ENCODE measurements around the gene ERO1B.
"Not testable (repeated sequence)": the region's sequence is repeated elsewhere in the genome, so short reads cannot be mapped to it uniquely, and the experiment has no call there.

Gene ERO1B

DNA sequence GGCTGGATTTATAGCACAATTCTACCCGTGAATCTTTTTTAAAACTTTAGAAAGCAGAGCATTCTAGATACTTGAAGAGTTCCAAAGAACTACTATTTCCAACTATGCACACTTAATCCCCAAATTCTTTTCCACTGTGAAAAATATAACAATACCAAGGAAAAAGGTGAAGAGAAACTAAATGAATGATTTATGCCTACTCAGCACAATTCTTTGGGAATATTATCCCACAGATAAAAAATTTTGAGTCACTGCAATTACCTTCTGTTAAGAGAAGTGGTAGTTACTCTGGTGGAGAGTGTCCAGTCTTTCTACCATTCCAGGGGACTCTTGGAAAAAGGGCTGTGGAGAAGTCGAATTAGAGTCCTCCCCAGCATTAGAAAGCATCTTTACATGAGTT is 39.2 kb downstream of the ERO1B start:
- DNase-seq: no peak

DNA sequence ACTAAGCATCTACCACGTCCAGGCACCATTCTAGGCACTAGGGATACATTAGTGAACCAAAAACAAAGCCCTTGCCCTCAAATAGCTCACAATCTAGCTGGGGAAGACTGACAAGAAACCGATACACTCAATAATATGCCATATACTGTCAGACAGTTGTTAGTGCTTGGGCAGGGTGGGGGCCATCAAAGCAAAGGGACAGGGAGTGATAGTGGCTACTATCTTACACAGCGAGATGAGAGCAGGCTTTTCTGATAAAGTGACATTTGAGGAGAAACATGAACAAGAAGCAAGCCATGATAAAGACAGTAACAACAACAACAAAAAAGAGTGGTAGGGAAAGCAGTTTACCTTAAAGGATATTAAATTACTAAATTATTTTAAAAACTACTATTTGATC is 41.1 kb downstream of the ERO1B start:
- DNase-seq: no peak

DNA sequence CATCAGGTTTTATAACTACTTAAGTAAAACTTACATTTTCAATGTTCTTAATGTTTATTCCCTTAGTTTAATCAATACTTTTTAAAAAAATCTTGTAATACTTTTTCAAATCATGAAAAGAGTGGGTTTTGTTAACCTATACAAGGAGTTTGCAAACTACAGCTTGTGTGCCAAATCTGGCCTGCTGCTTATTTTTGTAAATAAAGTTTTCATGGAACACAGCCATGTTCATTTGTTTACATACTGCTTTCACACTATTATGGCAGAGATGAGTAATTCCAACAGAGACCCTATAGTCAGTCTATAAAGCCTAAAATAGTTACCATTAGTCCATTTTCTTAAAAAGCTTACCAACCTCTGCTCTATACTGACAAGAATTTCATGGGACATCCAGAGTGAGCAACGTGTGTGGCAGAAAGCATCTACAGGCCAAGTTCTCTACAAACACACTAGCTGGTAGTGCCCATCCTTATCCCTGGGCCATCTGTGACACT is 42.6 kb downstream of the ERO1B start:
- no peak for DNase-seq

DNA sequence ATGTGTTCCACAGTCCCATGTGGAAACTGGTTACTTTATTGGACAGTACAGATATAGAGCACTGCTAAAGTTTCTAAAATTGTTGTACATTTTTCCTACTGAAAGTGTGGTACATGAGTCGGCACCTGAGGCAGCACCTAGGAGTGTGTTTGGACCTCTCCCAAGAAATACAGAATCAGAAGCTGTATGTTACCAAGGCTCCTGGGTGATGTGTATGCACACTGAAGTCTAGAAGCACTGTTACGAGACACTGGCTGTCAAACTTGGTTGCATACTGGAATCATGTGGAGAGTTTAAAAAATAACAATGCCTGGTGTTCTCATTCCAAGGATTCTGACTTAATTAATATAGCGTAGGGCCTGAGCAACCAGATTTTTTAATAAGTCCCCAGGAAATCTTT is 46.6 kb downstream of the ERO1B start:
- DNase-seq: no peak

DNA sequence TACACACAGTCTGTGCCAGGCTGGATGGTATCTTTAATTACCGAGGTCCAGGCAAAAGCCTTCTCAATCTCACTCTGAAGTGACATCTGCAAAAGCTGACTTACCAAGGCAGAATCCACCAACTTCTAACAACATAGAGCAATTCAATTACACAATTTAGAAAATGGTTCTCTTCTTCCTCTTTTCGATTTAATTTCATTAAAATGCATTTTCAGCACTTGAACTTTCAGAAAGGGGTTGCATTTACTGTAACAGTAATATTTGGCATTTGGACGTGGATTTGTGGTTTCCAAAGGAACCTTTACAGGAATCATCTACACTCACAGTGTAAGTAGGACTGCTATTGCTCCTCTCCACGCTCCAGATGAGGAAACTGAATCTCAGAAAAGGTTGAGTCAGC is 53.3 kb downstream of the ERO1B start:
- DNase-seq: no peak

DNA sequence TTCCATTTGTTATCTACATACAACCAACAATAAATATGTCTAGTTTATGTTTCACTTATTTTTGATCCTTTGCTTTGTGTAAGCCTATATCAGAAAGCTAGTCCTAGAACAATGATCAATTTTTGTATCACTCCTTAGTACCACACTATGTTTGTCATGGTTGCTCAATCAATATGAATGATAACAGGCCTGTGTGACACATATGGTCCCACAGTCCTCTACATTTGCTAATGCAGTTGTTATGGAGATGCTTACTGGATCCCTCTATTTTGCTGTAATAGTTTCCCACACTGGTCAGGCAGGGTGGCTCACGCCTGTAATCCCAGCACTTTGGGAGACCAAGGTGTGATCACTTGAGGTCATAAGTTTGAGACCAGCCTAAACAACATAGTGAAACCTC is 59.1 kb downstream of the ERO1B start:
- DNase-seq: no peak

DNA sequence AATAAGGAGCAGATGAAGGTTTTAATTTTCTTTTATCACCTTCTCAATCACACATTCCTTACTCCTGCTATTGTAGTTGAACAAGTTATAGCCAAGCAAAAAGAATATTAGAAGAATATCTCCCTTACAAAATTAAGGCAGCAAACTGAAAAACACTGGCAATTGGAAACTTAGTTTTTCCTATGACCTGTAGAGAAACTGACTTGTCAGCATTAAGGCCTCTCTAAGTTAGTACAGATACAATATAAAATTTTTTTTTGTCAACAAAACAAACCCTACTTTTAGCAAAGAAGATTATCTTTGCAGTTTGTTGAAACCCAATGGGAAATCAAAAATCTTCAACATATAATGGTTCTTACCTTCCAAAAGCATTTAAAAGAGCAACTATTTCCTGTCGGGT is 61.3 kb downstream of the ERO1B start:
- DNase-seq: no peak

DNA sequence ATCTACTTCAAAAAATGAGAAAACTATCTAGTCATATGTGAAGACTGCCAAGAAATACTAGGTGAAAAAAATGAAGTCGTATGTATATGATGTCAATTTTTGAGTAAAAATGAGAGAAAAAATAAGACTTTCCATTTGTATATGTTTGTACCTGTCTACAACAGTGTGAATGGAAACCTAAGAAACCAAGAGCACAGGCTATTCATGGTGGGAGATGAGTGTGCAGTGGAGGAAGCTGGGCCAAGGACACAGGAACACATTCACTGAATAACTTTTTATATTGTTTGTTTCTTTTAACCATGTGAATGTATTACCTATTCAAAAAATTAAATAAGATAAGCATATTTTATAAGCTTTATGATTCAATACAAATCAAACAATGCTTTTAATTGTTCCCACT is 67.0 kb downstream of the ERO1B start:
- no peak for DNase-seq

DNA sequence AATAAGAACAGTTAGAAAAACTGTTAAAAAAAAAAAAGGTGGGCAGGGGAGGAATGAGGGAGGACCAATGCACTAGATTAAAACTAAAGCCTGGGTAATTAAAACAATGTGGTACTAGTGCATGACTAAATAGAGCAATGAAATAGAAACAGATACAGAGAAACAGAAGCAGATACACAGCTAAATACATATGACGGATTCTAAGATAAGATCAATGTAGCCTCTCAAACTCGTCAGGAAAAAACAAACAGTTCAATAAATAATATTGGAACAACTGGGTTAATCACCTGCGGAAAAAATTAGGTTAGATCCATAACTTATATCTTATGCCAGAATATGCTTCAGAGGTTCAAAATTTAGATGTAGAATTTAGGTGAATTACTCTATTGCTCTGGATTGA is 68.2 kb downstream of the ERO1B start:
- DNase-seq: no peak

DNA sequence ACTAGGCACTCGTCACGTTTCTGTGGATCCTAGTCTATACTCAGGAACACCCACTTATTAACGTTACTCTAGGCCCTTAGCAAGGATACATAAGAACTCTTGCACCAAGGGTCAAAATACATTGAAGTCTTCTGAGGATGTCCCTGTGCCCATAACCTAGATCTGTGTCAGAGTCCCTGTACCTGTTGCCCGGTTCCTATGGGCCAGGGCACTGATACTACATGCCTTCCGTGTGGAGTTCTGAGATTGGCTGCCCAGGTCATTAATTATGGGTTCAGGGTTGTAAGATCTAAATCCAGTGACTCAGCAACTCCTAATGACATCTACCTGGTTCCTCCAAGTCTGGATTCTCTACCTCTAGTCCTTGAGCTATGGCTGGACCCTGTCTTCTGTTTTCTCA is 69.9 kb downstream of the ERO1B start:
- no peak for DNase-seq

DNA sequence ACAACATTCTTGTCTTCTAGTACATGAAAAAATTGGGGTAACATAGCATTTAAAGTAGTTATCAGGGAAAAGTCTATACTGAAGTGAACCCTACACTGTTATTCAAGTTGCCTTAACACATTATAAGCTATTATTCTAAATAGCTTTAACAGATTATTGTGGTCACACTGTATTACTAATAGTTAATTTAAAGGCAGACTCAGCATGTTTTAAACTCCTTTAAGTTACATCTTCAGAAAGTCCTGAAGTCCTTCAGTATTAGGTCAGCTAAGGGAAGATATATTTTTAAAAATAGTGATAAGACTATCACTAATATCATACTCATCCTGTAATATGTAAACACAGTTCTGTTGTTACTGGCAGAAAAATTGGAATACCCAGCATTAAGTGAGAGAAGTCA is 72.0 kb downstream of the ERO1B start:
- DNase-seq: no peak

DNA sequence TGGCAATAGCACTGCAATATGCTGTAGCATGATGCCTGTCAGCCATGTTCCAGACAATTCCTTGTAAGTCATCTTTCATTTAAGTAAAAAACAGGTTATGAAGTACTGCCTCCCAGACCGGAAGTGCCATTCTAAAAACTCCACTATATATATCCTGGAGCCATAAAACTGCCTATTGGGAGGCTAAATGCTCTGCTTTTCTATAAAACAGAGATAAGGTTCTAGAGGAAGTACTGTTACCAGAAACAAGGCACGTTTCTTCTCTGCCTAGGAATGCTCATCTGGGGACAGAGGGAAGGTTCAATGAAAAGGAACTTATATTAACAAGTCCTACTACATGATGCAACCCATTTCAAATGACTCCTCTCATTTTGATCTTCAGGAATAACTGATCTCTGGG is 72.6 kb downstream of the ERO1B start:
- no peak for DNase-seq

DNA sequence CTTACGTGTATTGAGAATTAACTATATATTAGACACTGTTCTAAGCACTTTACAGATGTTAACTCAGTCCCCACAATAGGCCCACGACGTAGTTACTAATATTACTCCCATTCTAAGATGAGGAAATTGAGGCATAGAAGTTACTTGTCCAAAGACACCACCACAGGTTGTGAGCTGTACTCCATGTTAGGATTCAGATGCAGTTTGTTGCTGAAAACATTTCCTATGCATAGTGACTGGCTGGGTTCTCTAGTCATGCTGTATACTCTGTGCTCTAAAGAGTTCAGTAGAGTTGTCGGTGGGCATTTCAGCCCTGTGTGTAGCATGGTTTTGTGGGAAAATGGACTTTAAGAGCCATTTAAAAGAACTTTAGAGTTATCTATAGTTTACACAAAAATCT is 74.2 kb downstream of the ERO1B start:
- DNase-seq: no peak

DNA sequence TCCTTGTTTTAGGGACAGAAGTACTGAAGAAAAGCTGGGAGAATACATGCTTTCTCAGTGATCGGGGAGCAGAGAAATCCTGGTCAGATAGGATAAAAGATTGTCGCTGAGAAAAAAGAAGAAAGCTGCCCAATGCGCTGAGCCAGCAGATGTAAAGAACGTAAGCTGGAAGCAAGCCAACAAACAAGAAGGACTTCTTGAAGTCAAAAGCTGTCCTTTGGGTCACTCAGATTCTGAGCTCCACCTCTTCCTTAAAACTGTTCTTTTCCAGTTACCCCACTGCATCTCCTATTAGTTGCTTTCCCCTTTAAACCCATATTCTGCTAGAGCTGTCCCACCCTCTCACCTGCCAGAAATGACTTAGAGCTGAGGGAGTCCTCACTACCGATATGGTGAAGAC is 74.6 kb downstream of the ERO1B start:
- DNase-seq: no peak

DNA sequence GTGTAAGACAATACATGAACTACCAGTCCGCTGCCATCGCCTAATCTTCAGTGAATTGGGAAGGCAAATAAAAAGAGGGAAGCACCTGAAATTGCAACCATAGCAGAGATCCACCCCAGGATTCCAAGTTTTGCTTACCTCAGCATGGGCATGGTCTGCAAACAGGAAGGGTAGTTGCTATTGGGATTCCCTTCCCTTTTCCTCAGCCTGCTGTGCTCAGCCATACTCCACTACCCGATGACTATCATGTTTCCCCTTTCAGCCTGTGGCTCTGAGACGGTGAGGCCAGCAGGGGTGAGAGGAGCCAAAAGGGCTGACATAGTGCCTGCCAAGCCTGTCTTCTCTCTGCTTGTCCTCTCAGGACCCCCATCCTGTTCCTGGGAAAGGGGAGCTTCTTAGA is 75.2 kb downstream of the ERO1B start:
- DNase-seq: no peak

DNA sequence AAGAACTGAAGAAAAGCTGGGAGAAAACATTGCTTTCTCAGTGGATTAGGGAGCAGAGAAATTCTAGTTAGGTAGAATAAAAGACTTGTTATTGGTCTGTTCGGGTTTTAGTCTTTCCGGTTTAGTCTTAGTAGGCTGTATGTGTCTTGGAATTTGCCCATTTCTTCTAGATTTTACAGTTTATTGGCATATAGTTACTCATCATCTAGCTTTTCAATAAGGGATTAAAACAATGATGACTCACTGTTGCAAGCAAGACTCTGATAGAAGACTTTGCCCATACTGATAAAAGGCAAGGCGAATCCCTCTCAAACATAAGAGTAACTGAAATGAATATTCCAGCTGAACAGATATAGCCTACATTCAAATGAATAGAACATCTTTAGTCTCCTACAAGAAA is 77.1 kb downstream of the ERO1B start:
- DNase-seq: no peak

DNA sequence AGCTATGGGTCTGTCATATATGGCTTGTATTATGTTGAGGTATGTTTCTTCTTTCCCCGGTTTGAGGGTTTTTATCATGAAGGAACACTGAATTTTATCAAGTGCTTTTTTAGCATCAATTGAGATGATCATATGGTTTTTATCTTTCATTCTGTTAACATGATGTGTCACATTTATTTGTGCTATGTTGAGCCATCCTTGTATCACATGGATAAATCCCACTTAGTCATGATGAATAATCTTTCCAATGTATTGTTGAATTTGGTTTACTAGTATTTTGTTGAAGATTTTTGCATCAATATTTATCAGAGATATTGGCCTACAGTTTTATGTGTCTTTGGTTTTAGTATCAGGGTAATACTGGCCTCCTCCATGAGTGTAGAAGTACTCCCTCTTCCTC is 77.7 kb downstream of the ERO1B start:
- DNase-seq: no peak

DNA sequence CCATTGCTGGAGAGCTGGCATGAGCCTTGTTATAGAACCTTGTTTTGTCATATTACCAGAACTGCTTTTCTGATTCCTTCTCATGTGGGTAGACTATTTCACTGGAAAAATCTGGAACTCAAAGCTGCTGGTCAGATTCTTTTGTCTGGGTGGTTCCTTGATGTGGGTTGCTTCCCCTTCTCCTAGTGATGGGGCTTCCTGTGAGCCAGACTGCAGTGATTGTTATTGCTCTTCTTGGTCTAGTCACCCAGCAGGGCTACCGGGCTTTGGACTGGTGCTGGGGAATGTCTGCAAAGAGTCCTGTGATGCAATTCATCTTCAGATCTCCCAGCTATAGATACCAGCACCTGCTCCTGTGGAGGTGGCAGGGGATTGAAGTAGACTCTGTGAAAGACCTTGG is 80.0 kb downstream of the ERO1B start:
- DNase-seq: no peak

DNA sequence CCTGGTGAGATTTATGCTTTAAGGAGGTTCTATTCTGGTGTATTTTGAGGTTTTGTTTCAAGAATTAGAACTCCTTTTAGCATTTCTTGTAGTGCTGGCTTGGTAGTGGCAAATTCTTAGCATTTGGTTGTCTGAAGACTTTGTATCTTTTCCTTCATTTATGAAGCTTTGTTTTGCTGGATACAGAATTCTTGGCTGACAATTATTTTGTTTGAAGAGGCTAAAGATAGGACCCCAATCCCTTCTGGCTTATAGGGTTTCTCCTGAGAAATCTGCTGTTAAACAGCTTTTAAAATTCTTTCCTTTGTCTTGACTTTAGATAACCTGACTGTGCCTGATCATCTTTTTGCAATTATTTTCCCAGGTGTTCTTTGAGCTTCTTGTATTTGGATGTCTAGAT is 80.8 kb downstream of the ERO1B start:
- no peak for DNase-seq

DNA sequence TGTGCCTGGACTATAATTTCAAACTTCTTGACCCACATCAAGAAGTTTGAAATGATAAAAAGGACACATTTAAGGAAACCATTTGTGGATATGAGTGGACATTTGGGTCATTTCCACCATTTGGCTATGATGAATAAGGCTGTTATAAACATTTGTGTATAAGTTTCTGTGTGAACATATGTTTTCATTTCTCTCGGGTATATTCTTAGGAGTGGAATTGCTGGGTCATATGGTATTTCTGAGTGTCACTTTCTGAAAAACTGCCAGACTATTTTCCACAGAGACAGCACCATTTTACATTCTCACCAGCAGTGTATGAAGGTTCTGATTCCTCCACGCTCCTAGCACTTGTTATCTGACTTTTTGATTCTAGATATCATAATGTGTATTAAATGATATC is 88.6 kb downstream of the ERO1B start:
- no peak for DNase-seq

DNA sequence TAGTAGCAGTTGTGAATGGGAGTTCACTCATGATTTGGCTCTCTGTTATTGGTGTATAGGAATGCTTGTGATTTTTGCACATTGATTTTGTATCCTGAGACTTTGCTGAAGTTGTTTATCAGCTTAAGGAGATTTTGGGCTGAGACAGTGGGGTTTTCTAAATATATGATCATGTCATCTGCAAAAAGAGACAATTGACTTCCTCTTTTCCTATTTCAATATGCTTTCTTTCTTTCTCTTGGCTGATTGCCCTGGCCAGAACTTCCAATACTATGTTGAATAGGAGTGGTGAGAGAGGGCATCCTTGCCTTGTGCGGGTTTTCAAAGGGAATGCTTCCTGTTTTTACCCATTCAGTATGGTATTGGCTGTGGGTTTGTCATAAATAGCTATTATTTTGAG is 93.7 kb downstream of the ERO1B start:
- DNase-seq: not testable (repeated sequence)

DNA sequence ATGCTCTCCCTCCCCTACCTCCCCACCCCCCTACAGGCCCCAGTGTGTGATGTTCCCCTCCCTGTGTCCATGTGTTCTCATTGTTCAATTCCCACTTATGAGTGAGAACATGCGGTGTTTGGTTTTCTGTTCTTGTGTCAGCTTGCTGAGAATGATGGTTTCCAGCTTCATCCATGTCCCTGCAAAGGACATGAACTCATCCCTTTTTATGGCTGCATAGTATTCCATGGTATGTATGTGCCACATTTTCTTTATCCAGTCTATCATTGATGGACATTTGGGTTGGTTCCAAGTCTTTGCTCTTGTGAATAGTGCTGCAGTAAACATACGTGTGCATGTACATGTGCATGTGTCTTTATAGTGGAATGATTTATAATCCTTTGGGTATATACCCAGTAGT is 95.3 kb downstream of the ERO1B start:
- DNase-seq: not testable (repeated sequence)

DNA sequence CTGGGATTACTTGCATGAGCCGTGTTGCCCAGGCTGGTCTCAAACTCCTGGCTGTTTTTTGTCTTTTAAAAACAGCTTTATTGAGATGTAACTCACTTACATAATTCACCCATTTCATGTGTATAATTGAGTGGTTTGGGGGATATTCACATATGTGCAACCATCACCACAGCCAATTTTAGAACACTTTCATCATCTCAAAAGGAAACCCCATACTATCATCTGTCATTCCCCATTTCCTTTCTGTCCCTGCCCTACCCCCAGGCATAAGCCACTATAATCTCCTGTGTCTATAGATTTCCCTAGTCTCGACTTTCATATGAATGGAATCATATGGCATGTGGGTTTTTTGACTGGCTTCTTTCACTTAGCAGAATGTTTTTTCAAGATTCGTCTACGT is 96.1 kb downstream of the ERO1B start:
- no peak for DNase-seq

DNA sequence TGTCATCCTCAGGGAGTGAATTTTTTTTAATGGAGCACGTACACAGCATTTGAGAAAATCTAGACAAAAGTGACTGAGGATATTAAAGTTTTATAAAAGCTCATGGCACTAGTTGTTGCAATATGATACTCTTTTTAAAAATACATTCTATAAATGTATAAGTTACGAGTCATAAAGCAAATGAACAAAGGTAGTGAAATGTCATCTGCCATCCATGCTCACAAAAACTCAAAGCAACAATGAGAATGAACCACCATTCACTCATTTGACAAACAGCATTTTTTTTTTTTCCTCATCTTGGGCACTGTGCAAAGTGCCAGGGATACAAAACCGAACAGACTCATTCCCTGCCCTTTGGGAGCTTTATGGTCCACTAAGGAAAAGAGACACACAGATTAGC is 100.7 kb downstream of the ERO1B start:
- no peak for DNase-seq

DNA sequence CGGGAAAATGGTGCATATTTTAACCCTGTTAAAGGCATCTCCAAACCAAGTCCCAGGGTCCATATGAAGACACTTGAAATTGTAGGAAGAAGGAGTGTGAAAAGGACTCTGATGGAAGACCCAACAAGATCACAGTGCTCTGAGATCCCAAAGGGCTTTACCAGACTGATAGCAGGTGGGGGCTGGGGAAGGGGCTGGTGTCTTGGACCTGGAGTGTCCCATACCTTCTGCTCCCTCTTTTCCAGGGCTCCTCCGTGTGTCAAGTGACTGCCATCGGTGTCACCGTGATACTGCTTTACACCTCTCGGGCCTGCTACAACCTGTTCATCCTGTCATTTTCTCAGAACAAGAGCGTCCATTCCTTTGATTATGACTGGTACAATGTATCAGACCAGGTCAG is 102.1 kb downstream of the ERO1B start:
- DNase-seq: no peak
